GM20000 (cell line): ENCODE measurements around the gene CCL16.
A peak's percentile ranks its signal among the peaks of the same experiment; 100 is the strongest.

Experiments used
- DNase-seq: peaks from one replicate; pipeline ENCODE4 v3.0.0; 2012; ENCODE audit warnings: low spot score
- TF ChIP-seq, protein P1 (sequence below): IDR thresholded peaks from 2 replicates; pipeline ENCODE4 v1.5.1; 2012; ENCODE audit warnings: mild to moderate bottlenecking, control low read depth; ENCODE audit errors: extremely low read depth, missing control alignments

Gene CCL16

DNA sequence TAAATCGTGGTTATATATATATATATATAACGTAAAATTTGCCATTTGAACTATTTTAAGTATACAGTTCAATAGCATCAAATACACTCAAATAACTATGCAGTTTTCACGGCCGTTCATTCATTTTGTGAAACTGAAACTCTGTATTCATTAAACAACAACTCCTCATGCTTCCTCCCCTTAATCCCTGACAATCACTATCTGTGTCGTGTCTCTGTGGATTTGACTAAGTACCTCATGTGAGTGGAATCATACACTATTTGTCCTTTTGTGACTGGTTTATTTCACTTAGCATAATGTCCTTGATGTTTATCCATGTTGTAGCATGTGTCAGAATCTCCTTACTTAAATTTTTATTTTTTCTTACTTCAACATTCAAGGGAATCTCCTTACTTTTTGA, 33.6 kb upstream of the CCL16 start:
- TF ChIP-seq, protein P1, sequence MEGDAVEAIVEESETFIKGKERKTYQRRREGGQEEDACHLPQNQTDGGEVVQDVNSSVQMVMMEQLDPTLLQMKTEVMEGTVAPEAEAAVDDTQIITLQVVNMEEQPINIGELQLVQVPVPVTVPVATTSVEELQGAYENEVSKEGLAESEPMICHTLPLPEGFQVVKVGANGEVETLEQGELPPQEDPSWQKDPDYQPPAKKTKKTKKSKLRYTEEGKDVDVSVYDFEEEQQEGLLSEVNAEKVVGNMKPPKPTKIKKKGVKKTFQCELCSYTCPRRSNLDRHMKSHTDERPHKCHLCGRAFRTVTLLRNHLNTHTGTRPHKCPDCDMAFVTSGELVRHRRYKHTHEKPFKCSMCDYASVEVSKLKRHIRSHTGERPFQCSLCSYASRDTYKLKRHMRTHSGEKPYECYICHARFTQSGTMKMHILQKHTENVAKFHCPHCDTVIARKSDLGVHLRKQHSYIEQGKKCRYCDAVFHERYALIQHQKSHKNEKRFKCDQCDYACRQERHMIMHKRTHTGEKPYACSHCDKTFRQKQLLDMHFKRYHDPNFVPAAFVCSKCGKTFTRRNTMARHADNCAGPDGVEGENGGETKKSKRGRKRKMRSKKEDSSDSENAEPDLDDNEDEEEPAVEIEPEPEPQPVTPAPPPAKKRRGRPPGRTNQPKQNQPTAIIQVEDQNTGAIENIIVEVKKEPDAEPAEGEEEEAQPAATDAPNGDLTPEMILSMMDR = no peak
- no peak for DNase-seq

- no peak for DNase-seq
These were observed 29.9 kb upstream of the CCL16 start for GRCh38 chr17:36011201-36011600.

DNA sequence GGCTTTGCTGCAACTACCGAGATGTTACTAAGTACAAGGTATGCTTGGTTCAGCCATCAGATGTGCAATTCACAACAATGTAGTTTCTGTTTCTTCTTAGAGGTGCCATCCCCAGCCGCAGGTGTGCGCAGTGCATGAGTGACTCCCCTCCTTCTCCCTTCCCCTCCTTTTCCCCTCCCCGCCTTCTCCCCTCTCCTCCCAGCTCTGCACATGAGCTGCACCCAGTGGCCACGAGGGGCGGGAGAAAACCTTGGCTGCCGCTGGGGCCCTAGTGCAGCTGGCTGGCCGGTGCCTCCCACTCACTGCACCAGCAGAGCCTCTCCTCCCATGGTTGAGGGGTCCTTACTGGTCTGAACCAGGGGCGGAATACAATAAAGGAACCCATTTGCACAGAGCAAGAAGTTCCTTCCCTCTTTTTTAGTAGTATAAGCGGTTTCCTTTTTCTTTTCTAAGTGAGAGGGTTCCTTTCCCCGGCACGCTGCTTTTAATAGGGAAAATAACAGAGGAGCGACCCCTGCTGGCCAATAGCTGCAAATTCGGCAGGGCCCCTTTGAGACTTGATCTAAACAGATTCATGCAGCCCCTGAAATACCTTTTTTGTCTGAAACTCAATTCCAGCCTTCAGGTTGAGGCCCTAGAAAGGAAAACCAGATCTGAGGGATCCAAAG, 27.8 kb upstream of the CCL16 start:
- DNase-seq = no peak
- TF ChIP-seq, protein P1 = peak; percentile 32

More at GRCh38 chr17:36011201-36011600, 29.9 kb upstream of the CCL16 start:
- TF ChIP-seq, protein P1 = no peak

- no peak for DNase-seq
- TF ChIP-seq, protein P1 = no peak
These were observed 23.4 kb upstream of the CCL16 start for GRCh38 chr17:36004594-36005108.

GRCh38 chr17:36002631-36003030, 21.3 kb upstream of the CCL16 start:
- no peak for DNase-seq
- TF ChIP-seq, protein P1 = no peak

GRCh38 chr17:36001862-36002603, 20.7 kb upstream of the CCL16 start:
- TF ChIP-seq, protein P1 = no peak
- no peak for DNase-seq

DNA sequence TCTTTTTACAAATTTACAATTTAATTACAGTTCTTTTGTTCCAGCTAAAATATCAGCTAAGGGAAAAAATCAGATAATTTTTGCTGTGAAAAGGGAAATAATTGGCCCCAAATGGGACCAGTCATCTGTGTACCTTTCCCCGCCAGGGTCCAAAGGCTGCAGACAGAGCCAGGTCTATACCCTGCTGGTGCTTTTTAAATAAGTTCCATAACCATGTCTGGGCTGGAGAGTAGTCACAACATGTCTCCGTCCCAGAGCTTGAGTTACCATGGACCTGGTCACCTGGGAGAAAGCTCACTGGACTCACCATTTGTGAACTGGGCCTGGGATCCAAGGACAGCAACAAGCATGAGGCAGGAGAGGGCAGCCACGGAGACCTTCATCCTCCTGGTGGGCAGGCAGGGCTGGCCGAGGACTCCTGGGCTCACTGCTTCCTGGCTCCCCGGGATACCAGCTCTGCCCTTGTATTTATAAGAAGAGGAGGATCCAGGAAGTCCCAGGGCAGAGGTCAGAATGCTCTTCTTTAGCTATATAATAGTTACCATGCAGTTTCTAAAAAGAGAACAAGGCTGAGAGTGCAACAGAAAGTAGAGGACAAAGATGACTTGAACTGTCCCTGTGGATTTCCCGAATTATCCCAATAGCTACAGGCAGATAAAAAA, 19.9 kb upstream of the CCL16 start, which contains the start of gene CCL15:
Gene CCL15 (minus strand): TSS at position 444 of the 662 bp plus-strand sequence. CDS start 61 bp downstream, at position 383.
- DNase-seq = no peak
- TF ChIP-seq, protein P1 = no peak
